T-helper 1 cell treated with Interleukin-12 subunit alpha and Interleukin-12 subunit beta and Interleukin-4 antibody, amounts not matched to agents 30 ng/mL and 1 ng/mL, for 36 hours (primary cell): Measurements from ENCODE around the gene SPATA20. TPM values are rescaled to one million over a fixed set of nuclear protein-coding genes. Genes with fewer than 3 reads are reported as not detected.

ENCODE experiments used
- intact Hi-C: fragments of 100-400 bp; cut with micrococcal nuclease; formaldehyde crosslinking; loops from one replicate; pipeline ENCODE4 v1.15.1; 2024
- total RNA-seq: library from RNA; stranded (reverse); gene quantifications from 2 replicates; pipeline ENCODE4 v1.2.3, GENCODE V29; 2022

Gene SPATA20
- total RNA-seq, 1 donor from 2014 or later: 13.2 TPM

- intact Hi-C loops: no loop called here
These were observed 47.3 kb downstream of the SPATA20 start for GRCh38 chr17:50594128-50594823.

DNA sequence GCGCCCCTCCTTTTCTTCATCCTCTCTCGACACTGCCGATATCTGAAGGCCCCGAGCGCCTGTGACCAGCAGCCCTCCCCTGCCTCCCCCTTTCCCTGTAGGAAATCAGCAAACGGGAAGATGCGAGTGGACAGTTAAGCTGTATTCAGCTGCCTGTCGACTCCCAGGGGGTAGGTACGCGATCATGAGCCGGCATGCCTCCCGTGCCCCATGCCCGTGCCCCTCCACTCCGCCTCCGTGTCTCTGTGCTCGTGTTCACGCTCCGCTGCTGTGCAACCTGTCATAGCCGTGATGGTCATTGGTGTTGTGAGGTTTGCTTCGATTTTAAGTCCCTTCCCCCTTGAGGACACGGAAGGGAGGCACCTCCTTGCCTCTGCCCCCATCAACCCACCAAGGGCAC, 47.9 kb downstream of the SPATA20 start:
- intact Hi-C loops: no loop called here

DNA sequence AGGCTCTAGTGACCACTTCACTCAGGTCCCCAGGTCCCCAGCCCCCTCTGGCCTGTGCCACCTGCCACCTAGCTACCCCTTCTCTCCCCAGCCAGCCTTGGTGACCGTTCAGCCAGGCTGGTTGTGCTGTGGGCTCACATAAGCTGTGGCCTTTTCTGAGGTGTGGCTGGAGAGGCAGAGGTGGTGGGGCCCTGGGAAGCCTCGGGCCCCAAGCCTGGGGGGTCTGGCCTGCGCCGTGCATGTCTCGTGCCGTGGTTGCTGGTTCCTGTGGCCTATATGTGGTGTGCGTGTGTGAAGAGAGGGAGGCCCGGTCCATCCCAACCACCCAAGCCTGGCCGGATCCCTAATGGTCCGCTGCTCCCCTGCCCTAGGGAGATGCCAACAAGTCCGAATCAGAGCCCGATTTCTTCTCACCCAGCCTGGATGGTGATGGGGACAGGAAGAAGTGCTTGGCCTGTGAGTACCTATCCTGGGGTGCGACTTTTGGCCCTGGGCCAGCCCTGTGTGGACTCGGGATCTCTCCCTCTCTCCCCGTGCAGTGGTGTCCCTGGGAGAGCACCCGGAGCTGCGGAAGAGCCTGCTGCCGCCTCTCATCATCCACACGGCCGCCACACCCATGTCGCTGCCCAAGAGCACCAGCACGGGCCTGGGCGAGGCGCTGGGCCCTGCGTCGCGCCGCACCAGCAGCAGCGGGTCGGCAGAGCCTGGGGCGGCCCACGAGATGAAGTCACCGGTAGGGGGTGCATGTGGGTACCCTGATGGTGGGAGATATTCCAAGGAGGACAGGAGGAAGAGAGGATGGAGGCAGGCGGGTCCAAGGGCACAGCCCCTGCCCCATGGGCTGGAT, 49.4 kb downstream of the SPATA20 start:
- intact Hi-C loops: no loop called here

DNA sequence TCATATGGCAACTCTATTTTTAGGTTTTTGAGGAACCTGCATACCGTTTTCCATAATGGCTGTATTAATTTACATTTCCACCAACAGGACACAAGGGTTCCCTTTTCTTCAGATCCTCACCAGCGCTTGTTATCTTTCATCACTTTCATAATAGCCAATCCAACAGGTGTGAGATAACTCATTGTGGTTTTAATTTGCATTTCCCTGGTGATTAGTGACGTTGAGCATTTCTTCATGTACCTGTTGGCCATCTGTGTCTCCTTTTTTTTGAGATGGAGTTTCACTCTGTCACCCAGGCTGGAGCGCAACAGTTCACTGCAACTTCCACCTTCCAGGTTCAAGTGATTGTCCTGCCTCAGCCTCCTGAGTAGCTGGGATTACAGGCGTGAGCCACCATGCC, 51.5 kb downstream of the SPATA20 start:
- intact Hi-C loops: no loop called here

DNA sequence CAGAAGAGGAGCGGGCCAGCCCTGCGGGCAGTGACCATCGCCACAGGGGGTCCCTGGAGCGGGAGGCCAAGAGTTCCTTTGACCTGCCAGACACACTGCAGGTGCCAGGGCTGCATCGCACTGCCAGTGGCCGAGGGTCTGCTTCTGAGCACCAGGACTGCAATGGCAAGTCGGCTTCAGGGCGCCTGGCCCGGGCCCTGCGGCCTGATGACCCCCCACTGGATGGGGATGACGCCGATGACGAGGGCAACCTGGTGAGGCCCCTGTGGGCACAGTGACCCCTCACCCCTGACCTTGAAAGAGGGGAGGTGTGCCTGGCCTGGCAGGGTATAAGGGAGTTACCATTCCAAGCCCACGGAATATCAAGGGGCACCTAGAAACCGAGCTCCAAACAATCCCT, 52.6 kb downstream of the SPATA20 start:
- intact Hi-C loops: no loop called here

DNA sequence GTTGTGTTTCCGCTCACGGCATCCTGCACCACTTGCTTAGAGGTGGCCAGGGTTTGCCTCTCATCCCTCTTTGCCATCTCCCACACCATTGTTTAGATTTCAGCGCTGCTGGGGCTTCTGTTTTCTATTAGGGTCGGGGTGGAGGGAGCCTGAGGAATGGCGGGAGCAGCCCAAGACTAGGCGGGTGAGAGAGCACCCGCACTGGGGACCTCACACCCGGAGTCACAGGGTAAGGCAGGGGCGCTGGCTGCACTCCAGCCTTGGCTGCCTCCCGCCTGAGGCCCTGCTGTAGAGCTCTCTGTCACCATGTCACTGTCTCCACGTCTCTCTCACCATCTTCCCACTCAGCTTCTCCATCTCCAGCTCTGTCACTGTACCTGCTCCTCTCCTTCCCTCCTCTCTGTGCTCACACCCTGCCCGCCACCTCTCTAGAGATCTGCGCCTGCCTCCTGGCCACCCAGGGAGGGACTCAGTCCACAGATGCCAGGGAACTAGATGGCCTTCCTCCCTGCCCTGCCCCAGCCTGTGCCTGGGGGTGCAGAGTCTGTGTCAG, 54.9 kb downstream of the SPATA20 start:
- intact Hi-C loops: no loop called here

DNA sequence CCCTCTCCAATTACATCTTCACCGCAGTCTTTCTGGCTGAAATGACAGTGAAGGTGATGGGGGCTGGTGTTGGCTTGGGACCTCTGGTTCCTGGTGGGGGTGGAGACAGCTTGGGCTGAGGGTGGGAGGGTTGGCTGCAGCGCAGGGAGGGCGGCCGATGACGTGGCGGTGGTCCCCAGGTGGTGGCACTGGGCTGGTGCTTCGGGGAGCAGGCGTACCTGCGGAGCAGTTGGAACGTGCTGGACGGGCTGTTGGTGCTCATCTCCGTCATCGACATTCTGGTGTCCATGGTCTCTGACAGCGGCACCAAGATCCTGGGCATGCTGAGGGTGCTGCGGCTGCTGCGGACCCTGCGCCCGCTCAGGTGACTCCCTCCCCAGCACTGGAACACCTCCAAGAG, 55.9 kb downstream of the SPATA20 start:
- intact Hi-C loops: no loop called here

DNA sequence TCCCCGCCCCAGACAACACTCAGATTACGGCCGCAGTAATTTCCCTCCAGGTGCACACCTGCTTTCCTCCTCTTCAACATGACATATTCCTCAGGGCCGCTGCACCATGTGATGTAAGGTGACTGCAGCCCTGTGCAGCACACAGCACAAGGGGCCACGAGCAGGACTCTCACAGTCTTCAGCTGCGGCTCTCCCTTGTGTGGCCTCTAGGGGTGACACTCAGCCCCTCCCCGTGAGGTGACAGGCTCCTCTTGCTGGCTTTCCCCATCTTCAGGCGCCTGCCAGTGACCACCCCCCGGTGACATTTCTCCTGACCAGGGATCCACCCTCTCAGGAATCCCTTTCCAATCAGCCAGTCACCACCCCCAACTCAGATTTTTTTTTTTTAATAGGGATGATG, 56.4 kb downstream of the SPATA20 start:
- intact Hi-C loops: no loop called here

- intact Hi-C loops: no loop called here
These were observed 57.5 kb downstream of the SPATA20 start for GRCh38 chr17:50604513-50604912.

DNA sequence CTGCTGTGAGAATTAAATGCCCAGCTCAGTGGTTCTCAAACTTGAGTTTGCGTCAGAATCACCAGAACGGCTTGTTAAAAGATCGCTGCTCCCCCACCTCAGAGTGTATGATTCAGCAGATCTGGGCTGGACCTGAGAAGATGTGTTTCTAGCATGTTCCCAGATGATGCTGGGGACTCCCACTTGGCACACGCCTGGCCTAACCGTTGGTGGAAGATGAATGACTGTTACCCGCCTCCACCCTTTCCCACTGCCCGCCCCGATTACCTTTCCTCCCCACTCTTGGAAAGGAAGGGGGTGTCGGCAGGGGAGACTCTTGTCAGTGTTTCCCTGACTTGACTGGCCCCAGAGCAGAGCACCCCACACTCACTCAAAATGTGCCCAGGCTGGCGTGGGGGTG, 58.5 kb downstream of the SPATA20 start:
- intact Hi-C loops: no loop called here

Other genes with a start within 250 kb of the SPATA20 start
- gene XYLT2, start 201.0 kb upstream of the SPATA20 start, total RNA-seq: 31.1 TPM in 2 replicates
- gene MRPL27, start 174.0 kb upstream of the SPATA20 start, total RNA-seq: 60.9 and 68.5 TPM in 2 replicates
- 13.1 and 15.8 TPM in 2 replicates for gene EME1, start 173.9 kb upstream of the SPATA20 start, total RNA-seq
- 82.4 and 82.6 TPM in 2 replicates for gene LRRC59, start 149.7 kb upstream of the SPATA20 start, total RNA-seq
- gene ACSF2, start 121.0 kb upstream of the SPATA20 start, total RNA-seq: 18.6 and 24.6 TPM in 2 replicates
- not detected in 2 replicates for gene CHAD, start 78.3 kb upstream of the SPATA20 start, total RNA-seq
- 35.5 and 36.1 TPM in 2 replicates for gene RSAD1, start 68.3 kb upstream of the SPATA20 start, total RNA-seq
- gene MYCBPAP, start 38.7 kb upstream of the SPATA20 start, total RNA-seq: 7.5 and 8.2 TPM in 2 replicates
- gene EPN3, start 14.4 kb upstream of the SPATA20 start, total RNA-seq: 0.05 TPM in 1 of 2 replicates, not detected in the other
- not detected in 2 replicates for gene CACNA1G, start 13.5 kb downstream of the SPATA20 start, total RNA-seq
- not detected in 2 replicates for gene ABCC3, start 87.7 kb downstream of the SPATA20 start, total RNA-seq
- 38.8 and 39.6 TPM in 2 replicates for gene ANKRD40, start 160.7 kb downstream of the SPATA20 start, total RNA-seq
- gene LUC7L3, start 172.4 kb downstream of the SPATA20 start, total RNA-seq: 113 and 116 TPM in 2 replicates
- not detected in 2 replicates for gene ANKRD40CL, start 220.3 kb downstream of the SPATA20 start, total RNA-seq